ENCODE data around the gene COL5A1. TPM values are rescaled to one million over a fixed set of nuclear protein-coding genes. Genes with fewer than 3 reads are reported as not detected.

The COL5A1 gene
- polyA plus RNA-seq, 1 donor (not counting 4 experiments of a cell fraction or from before 2014, with no cell fraction given) = 3.1 TPM

DNA sequence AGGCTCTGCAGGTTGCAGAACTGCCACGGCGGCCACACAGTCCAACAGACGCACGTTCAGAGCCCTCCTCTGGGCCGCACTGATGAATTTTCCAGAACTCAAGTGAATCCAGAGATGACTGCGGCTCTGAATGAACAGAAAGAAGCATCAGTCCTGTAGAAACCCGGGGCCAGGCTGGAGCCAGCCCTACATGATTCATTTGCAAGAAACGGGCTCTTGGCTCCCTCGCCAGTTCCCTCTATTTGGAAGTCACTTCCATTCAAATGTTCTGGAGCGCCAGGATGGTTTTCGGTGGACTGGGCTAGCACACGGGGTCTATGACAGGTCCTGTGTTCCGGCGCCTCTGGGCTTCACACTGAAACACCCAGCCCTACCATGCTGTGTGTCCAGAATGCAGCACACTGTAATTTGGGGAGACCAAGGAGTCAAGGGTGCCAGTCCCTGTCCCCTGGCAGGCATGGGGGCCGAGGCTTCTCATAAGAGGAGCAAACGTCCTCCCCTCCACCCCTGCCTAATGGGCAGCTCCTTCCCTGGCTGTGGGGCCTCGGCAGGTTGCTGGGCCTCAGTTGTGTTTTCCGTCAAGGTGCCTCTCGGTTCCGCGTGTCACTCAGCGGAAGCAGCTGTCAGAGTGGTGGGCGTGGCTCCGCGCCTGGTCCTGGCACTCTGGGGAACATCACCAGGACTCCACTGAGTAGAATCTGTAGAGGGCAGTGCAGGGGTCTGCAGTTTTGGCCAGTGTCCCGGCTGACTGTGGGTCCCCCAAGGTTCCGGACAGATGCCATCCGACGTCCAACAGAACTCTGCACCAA, 18.1 kb upstream of the COL5A1 start:
- FAIRE-seq = no peak
- Histone ChIP-seq H3K36me3 (ENCODE audit: control insufficient read depth in 2 of 2, extremely low read depth in 1 of 2, insufficient read depth in 2 of 2, low read length in 2 of 2) (no peaks in the 10 kb centered on the region), H3K4me2 (ENCODE audit: control insufficient read depth, extremely low read depth, insufficient read depth, low read depth, low read length) (no peak overlapping the region), H3K27me3 (ENCODE audit: control insufficient read depth, extremely low read depth, insufficient read depth, low read length) (peaks cover 4% of the 10 kb centered on the region), H3K4me1 (ENCODE audit: control insufficient read depth, extremely low read depth, insufficient read depth, low read length) (peaks cover 27% of the 10 kb centered on the region), H4K20me1 (ENCODE audit: control insufficient read depth, extremely low read depth, insufficient read depth, low read length) (no peaks in the 10 kb centered on the region), H3K27ac (ENCODE audit: control insufficient read depth, insufficient read depth, low read length) (no peak overlapping the region), H3K9me1 (ENCODE audit: control insufficient read depth, extremely low read depth, insufficient read depth, low read length) (no peaks in the 10 kb centered on the region), H3K9me3 (ENCODE audit: control insufficient read depth, low read depth, low read length) (no peaks in the 10 kb centered on the region), H3K79me2 (ENCODE audit: control insufficient read depth, insufficient read depth, low read length) (no peaks in the 10 kb centered on the region), H3K9ac (ENCODE audit: control insufficient read depth, extremely low read depth, insufficient read depth, low read length) (no peak overlapping the region), H2AFZ (ENCODE audit: control insufficient read depth, low read length) (no peak overlapping the region), H3K4me3 (ENCODE audit: control insufficient read depth in 2 of 3, extremely low read depth in 1 of 3, insufficient read depth in 2 of 3, low read depth in 1 of 3, low read length in 3 of 3) (no peak overlapping the region)
- dilution Hi-C loops (cut with MboI; ENCODE audit: extremely low pct_ligation_motif_present, low sequenced_read_pairs) = no loop called here
- DNase-seq (ENCODE audit: low read depth, low spot score) = no peak
- TF ChIP-seq, protein P1, sequence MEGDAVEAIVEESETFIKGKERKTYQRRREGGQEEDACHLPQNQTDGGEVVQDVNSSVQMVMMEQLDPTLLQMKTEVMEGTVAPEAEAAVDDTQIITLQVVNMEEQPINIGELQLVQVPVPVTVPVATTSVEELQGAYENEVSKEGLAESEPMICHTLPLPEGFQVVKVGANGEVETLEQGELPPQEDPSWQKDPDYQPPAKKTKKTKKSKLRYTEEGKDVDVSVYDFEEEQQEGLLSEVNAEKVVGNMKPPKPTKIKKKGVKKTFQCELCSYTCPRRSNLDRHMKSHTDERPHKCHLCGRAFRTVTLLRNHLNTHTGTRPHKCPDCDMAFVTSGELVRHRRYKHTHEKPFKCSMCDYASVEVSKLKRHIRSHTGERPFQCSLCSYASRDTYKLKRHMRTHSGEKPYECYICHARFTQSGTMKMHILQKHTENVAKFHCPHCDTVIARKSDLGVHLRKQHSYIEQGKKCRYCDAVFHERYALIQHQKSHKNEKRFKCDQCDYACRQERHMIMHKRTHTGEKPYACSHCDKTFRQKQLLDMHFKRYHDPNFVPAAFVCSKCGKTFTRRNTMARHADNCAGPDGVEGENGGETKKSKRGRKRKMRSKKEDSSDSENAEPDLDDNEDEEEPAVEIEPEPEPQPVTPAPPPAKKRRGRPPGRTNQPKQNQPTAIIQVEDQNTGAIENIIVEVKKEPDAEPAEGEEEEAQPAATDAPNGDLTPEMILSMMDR (optimal IDR thresholded peaks at IDR 0.05 in 1 of 3, IDR thresholded peaks at IDR 0.05 in 1 of 3, conservative IDR thresholded peaks at IDR 0.05 in 1 of 3; ENCODE audit: extremely low read depth in 1 of 3, insufficient read depth in 2 of 3, low read length in 3 of 3) = no peak
- TF ChIP-seq EZH2 (IDR thresholded peaks at IDR 0.05; ENCODE audit: low read length) = no peak

DNA sequence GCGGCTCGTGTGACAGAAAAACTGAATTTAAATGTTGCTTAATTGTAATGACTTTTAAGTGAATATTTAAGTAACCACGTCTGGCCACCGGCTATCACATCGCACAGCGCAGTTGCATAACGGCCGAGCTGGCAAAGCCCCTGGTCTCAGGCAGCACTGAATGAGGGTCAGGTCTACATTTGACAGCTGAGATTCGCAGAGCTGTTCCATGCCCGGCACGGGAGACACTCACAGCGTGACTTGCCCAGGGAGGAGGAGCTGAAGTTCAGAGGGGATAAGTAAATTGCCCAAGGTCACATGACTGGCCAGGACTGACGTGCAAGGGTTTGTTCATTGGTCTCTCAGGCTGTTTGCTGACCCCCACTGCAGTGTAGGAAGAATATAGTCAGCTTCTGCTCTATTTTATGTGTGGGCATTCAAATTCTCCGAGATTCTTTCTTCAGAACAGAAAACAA, 17.4 kb upstream of the COL5A1 start:
- Histone ChIP-seq H3K9me3 (ENCODE audit: control insufficient read depth, low read depth, low read length) (no peaks in the 10 kb centered on the region), H3K4me3 (ENCODE audit: control insufficient read depth in 2 of 3, extremely low read depth in 1 of 3, insufficient read depth in 2 of 3, low read depth in 1 of 3, low read length in 3 of 3) (no peak overlapping the region), H3K27me3 (ENCODE audit: control insufficient read depth, extremely low read depth, insufficient read depth, low read length) (peaks cover 4% of the 10 kb centered on the region), H3K27ac (ENCODE audit: control insufficient read depth, insufficient read depth, low read length) (no peak overlapping the region), H2AFZ (ENCODE audit: control insufficient read depth, low read length) (no peak overlapping the region), H3K4me2 (ENCODE audit: control insufficient read depth, extremely low read depth, insufficient read depth, low read depth, low read length) (peak overlapping the region; percentile 43), H3K9ac (ENCODE audit: control insufficient read depth, extremely low read depth, insufficient read depth, low read length) (no peak overlapping the region), H3K79me2 (ENCODE audit: control insufficient read depth, insufficient read depth, low read length) (no peaks in the 10 kb centered on the region), H3K4me1 (ENCODE audit: control insufficient read depth, extremely low read depth, insufficient read depth, low read length) (peaks cover 27% of the 10 kb centered on the region), H3K36me3 (ENCODE audit: control insufficient read depth in 2 of 2, extremely low read depth in 1 of 2, insufficient read depth in 2 of 2, low read length in 2 of 2) (no peaks in the 10 kb centered on the region), H3K9me1 (ENCODE audit: control insufficient read depth, extremely low read depth, insufficient read depth, low read length) (no peaks in the 10 kb centered on the region), H4K20me1 (ENCODE audit: control insufficient read depth, extremely low read depth, insufficient read depth, low read length) (no peaks in the 10 kb centered on the region)
- FAIRE-seq (no peak), DNase-seq (ENCODE audit: low read depth, low spot score) (no peak)
- TF ChIP-seq, protein P1 (optimal IDR thresholded peaks at IDR 0.05 in 1 of 3, IDR thresholded peaks at IDR 0.05 in 1 of 3, conservative IDR thresholded peaks at IDR 0.05 in 1 of 3; ENCODE audit: extremely low read depth in 1 of 3, insufficient read depth in 2 of 3, low read length in 3 of 3) = no peak
- TF ChIP-seq EZH2 (IDR thresholded peaks at IDR 0.05; ENCODE audit: low read length) = no peak
- dilution Hi-C loops (cut with MboI; ENCODE audit: extremely low pct_ligation_motif_present, low sequenced_read_pairs) = no loop called here
